ENCODE results near the gene NDFIP1.

- TF ChIP-seq POLR2A (IDR thresholded peaks at IDR 0.05; ENCODE audit: low read length) (no peak), GATA1 (IDR thresholded peaks at IDR 0.05; ENCODE audit: low read depth, low read length) (no peak)
These were observed 48.4 kb downstream of the NDFIP1 start for GRCh38 chr5:142156839-142157463.
